Bone marrow (tissue), 2 donors: ENCODE measurements around the gene COMMD2.

Experiments used
- DNase-seq, 2 donors: peaks; one replicate each; lab custom pipeline; 2025; lab: John Stamatoyannopoulos, UW

The COMMD2 gene

GRCh38 chr3:149752051-149752787 is at the start of gene COMMD2:
COMMD2 (minus strand) TSS chr3:149752489; CDS start chr3:149752444, 45 bp downstream.
- peak; percentile 34 to 46 for DNase-seq

- DNase-seq, result no peak
These were observed 49.4 kb upstream of the COMMD2 start for GRCh38 chr3:149801639-149802038.

DNA sequence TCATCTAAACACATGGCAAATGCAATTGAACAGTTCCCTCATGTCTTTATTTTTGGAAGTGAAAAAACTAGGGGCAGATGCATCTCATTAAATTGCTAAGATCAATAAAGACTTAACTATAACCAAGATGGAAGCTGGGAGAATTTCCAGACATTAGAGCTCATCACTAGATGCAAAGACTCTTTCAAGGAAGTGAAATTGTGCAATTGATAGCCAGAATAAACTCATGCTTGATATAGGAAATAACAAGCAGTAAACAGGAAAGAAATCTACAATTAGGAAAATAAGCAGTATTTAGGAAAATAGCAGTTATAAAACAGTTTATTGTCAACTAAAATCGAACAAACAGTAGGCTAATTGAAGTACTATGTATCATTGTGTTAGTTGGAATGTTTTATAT is 48.9 kb upstream of the COMMD2 start:
- no peak for DNase-seq

GRCh38 chr3:149800693-149801092 is 48.4 kb upstream of the COMMD2 start:
- no peak for DNase-seq

GRCh38 chr3:149796026-149796425 is 43.7 kb upstream of the COMMD2 start:
- peak in 1 of 2 donors; percentile 15 for DNase-seq

DNA sequence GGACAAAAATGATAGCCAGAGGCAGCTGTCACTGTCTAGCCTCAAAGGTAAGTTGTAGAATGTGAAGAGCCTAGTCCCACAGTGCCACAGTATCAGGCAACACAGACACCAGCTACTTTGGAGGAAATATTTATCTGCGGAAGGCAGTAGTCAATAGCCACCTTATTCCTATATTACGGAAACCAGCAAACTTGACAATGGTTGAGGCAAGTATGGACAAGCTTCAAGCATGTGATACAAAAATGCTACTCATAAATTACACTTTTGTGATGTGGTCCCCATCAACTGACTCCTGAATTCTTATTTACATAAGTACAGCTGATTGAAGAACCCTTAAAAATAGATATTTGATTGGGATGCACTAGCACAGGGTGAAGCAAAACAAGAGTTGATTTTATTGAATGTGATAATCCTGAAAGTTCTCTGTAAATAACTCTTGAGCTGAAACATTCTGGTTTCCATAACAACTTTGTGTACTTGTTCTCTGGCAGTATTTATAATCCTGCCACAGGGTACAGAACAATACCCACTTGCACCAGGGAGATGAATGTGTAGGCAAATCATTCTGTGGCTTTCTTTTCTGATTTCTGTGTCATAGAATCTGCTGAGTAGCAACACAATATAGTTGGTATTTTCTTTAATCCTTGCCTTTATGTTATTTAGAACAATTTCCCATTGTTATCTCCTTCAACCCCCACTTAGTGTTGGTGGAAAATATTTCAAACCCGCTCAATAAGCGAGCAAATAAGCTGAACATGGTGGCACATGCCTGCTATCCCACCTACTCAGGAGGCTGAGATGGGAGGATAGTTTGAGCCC is 40.4 kb upstream of the COMMD2 start, which contains the start of gene ANKUB1:
TSS of gene ANKUB1 (minus strand) at position 103 of the 819 bp plus-strand sequence. CDS start 188 bp downstream, outside the sequence.
- DNase-seq, result no peak

- no peak for DNase-seq
These were observed 38.4 kb upstream of the COMMD2 start for GRCh38 chr3:149790698-149791097.

DNA sequence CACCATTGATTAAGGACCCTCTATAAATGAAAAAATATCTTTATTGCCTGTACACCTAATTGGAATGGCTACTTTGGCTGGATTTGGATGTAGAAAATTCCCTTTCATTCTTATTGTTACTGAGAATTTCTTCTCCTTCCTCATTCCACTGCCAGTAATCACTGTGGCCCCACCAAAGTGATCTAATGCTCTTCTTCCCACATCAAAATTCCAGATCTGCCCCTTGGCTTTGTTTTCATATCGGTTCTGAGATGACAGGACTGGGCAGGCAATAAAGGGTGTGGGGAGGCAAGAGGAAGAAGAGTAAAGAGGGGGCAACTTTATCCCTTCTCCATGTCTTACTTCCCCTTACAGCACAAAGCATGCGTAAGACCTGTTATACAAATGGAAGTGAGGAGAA is 38.0 kb upstream of the COMMD2 start:
- DNase-seq, result no peak

DNA sequence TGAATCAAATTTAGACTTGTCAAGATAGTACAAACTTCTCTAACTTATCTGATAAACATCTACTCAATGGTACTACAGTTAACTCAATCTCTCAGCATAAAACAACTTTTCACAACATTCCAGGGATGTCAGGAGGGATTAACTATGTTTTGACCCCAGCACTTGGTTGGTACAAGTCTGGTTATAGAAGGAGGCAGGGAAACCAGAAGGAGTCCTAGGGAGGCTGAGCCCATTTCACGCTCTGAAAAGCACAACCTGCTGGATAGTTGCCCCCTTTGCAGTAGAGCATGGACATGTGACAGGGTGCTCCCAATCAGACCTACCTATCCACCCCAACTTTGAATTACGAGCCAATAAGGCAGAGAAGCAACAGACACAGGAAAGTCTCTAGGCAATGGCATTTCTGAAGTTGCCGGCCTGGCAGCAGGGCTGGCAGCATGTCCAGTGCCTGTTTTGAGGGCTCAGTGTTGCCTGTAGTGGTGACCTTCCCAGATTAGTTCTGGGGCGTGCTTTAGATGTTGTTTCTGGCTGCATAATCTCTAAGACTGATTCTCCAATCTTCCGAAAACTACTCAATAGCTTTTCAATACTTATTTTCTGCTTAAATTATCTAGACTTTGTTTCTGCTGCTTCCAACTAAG is 31.9 kb upstream of the COMMD2 start:
- DNase-seq, result no peak

DNA sequence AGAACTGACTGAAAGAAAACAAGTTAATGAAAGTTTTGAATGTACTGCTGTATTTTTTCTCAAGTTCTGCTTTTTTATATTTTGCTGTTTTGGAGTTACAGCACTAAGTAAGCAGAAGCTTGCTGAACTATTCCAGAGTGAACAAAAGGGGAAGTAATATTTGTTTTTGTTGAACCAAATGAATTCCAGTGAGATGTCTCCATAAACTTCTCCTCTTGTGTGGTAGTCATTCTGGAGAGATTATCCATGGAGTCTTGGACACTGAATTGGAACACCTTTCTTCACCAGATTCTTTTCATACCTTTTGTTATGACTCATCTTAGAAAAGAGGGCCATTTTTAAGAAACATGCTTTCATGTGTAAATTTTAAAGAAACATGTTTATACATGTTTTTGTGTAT is 31.3 kb upstream of the COMMD2 start:
- DNase-seq, result peak in 1 of 2 donors; percentile 84

GRCh38 chr3:149781741-149782140 is 29.5 kb upstream of the COMMD2 start:
- no peak for DNase-seq

DNA sequence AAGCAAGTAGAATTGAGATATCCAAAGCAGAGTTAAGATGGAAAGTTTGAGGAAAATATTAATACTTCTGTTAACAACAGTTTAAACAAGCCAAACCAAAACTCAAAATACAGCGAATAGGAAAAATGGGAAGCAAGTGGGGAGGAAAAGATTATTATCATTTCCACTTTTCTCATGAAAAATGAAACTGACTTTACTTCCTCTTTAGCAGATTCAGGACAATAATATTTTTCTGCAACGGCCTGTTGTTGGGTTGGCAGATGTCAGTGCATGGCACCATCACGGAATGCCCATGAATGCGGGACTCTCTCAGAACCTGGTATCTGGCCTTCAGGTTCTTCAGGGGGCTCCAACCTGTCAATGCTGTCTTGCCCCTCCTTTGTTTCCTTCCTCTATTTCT is 28.9 kb upstream of the COMMD2 start:
- DNase-seq, result peak in 1 of 2 donors; percentile 43

DNA sequence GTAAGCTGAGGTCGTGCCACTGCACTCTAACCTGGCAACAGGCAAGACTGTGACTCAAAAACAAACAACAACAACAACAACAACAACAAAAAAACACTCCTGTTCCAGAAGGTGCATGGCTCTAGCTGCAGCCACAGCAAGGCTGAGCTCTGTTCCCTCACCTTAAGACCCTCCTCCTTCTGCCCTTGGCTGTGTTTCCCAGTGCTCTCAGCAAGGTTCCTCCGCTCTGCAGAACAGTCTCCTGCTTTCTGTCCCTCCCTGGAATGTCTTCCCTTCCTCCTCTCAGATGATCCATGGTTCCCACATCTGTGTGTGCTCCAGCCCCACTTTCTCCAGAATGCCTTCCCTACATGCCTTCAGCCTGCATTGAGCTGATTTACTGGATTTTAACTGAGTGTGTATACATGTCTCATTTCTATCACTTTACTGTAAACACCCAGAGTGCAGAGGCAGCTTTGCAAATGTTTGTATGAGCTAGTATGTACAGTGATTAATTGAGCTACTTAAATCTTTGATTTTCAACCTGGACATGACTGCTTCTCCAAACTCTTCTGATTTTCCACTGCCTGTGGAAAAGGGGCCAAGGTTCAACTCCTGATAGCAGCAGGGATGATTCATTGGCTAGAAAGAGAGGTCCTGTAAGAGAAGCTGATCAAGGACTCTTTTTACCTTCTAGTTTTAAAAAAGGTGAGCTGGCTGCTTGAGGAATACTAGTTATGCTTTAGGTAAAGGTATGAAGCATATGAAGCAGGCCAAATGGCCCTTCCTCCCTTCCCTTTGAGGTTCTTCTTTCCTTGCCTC is 25.3 kb upstream of the COMMD2 start:
- DNase-seq, result no peak

DNA sequence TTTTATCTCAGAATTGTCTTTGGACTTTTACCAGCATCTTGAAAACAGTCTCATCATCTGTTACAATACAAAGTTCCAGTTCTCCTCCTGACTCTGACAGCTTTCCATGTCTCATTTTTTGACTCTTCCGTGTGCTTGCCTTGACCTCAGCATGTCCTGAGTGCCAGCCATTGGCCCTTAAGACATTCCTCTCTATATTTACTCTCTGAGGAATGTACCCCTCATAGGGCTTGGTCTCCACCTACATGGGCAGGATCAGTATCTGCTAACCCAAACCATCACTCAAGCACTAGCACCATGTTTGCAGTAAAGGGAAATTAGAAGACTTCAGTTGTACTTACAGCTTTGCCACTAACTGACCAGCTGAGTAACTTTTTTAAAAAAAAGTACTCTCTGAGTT is 23.9 kb upstream of the COMMD2 start:
- DNase-seq, result no peak

- no peak for DNase-seq
These were observed 20.6 kb upstream of the COMMD2 start for GRCh38 chr3:149772861-149773260.

- DNase-seq, result peak in 1 of 2 donors; percentile 34
These were observed 19.5 kb upstream of the COMMD2 start for GRCh38 chr3:149771652-149772271.

GRCh38 chr3:149770246-149770645 is 18.0 kb upstream of the COMMD2 start:
- no peak for DNase-seq

DNA sequence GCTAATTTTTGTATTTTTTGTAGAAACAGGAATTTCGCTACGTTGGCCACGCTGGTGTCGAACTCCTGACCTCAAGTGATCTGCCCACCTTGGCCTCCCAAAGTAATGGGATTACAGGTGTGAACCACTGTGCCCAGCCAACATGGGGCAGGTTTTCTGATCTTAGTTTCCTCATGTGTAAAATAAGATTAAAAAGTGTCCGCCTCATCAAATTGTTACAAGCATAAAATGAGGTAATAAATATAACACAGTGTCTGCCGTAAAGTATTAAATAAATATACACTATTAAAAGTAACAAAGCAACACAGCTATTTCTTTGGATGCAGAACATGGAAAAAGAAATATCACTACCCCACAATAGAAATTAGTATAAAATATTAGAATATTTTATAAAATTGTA is 16.4 kb upstream of the COMMD2 start:
- no peak for DNase-seq

DNA sequence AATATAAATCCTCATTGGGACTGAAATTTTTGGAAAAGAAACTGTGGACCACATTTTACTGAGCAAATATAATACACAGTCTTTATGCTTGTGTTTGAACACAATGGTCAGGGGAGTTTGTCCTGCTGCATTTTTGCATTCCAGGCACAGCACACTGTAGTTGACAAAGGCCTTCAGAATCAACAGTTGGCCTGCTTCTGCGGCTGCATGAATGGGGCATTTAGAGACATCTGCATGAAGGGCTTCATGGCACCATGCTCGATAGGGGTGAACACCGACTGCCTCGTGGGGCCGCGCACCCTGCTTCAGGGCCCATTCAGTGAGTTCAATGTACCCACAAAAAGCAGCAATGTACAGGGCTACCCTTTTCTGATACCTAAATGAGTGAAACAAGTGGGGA is 15.4 kb upstream of the COMMD2 start:
- no peak for DNase-seq

DNA sequence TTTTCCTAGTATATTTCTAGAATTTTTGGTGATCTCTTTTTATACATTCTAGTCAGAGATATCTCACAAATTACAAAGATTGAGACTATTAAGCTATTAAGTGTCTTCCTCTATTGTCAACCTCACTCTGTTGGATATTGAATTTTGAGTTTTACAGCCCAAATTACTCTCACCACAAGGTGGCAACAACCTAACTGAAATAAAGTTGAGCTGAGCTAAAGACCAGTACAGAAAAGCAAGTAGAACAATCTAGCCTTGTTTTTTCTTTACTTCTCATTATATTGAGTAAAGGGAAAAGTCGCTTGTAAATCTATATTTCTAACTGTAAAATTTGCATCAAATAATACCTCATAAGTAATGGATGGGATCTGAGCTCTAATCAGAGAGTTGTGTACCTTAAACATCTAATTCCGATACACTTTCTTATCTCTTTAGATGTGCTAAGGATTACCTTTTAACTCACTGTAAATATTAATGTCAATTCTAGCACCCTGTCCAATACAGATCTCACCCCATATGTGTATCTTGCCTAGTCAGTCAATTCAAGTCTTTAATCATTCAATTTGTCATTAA is 13.6 kb upstream of the COMMD2 start:
- DNase-seq, result peak in 1 of 2 donors; percentile 23

DNA sequence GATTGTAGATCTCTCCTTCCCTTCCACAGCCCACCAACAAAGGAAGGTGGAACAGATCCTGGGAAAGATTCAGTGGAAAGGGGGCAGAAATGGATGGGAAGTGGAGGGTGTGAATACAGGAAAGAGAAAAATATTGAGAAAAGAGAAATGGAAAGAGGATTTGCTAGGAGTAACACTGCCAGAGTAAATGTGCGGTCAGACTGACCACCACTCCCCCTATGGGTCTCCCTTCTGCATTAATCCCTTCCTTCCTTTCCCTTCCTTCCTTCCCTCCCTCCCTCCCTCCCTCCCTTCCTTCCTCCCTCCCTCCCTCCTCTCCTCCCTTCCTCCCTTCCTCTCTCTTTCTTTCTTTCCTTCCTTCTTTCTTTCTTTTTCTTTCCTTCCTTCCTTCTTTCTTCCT is 12.0 kb upstream of the COMMD2 start:
- no peak for DNase-seq
